Activated T-helper 2 cell treated with anti-CD3 and anti-CD28 coated beads, Interferon-gamma antibody, Interleukin-2, Interleukin-4, amounts not matched to agents 10 μg/mL and 5 μg/mL and 100 μg/mL, durations not matched to agents 14 hours and 24 hours and 36 hours (primary cell): ENCODE data around the gene GUCY2C. TPM values are rescaled to one million over a fixed set of nuclear protein-coding genes. Genes with fewer than 3 reads are reported as not detected.

ENCODE experiments used
- DNase-seq: peaks from one replicate; pipeline ENCODE4 v3.0.0; 2021; ENCODE audit warnings: low spot score
- H3K27ac Mint-ChIP-seq: one replicate; pipeline ENCODE4 v1.8.0; 2021; ENCODE audit warnings: mixed read lengths
- H3K27me3 Mint-ChIP-seq: one replicate; pipeline ENCODE4 v1.8.0; 2021; ENCODE audit warnings: low read depth, mixed read lengths
- H3K36me3 Mint-ChIP-seq: one replicate; pipeline ENCODE4 v1.8.0; 2021; ENCODE audit warnings: low read depth, mixed read lengths
- H3K4me1 Mint-ChIP-seq: one replicate; pipeline ENCODE4 v1.8.0; 2021; ENCODE audit warnings: low read depth, mixed read lengths
- H3K4me3 Mint-ChIP-seq: one replicate; pipeline ENCODE4 v1.8.0; 2021; ENCODE audit warnings: low read depth, mild to moderate bottlenecking, moderate library complexity, mixed read lengths
- H3K9me3 Mint-ChIP-seq: one replicate; pipeline ENCODE4 v1.8.0; 2021; ENCODE audit warnings: mixed read lengths
- intact Hi-C: fragments of 100-400 bp; cut with micrococcal nuclease; formaldehyde crosslinking; loops from one replicate; pipeline ENCODE4 v1.15.1; 2023
- total RNA-seq: library from RNA; stranded (reverse); gene quantifications from 2 replicates; pipeline ENCODE4 v1.2.3, GENCODE V29; 2022

GUCY2C gene
- total RNA-seq, 1 donor from 2014 or later, result not detected

DNA sequence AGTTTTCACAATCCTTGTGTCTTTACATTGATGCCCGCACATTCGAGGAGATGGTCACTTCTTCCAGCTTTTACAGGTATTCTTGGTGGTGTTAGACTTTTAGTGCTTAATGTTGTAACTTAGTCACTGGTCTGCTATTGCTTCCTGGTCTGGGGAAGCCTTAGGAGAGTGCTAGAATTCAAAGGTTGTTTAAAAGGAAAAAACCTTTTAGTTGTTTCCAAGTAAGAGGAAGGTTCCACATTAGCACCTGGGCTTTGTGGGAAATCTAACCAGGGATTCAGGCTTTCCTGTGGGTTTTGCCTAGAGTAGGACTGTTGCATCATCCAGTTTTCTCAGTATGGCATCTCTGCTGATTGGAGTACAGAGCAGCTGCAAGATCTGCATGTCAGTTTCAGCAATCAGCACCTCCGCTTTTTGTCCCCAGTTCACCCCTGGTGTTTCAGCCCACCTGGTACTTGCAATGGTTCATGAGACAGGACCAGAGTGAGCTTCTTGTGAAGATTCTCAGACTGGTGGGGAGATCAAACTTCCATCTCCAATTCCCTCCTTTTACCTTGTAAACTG lies 84.7 kb downstream of the GUCY2C start:
- Mint-ChIP-seq H3K4me3 (no peak overlapping the region), H3K27ac (no peak overlapping the region), H3K27me3 (no peaks in the 10 kb centered on the region), H3K36me3 (no peaks in the 10 kb centered on the region), H3K9me3 (peaks cover 41% of the 10 kb centered on the region), H3K4me1 (peaks cover 12% of the 10 kb centered on the region)
- DNase-seq, result no peak
- intact Hi-C loops, result no loop called here

DNA sequence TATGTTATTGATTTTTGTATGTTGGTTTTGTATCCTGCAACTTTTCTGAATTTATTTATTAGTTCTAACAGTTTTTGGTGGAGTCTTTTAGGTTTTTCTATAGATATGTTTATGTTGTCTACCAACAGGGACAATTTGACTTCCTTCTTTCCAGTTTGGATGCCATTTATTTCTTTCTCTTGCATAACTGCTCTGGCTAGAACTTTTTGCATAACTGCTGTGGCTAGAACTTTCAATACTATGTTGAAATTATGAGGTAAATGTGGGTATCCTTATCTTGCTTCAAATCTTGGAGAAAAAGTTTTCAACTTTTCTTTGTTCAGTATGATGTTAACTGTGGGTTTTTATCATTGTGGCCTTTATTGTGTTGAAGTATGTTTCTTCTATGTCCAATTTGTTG lies 88.8 kb downstream of the GUCY2C start:
- H3K27me3 Mint-ChIP-seq, result no peaks in the 10 kb centered on the region
- H3K4me1 Mint-ChIP-seq, result no peaks in the 10 kb centered on the region
- no peak overlapping the region for H3K27ac Mint-ChIP-seq
- no peaks in the 10 kb centered on the region for H3K36me3 Mint-ChIP-seq
- H3K9me3 Mint-ChIP-seq, result peaks cover 66% of the 10 kb centered on the region
- H3K4me3 Mint-ChIP-seq, result no peak overlapping the region
- DNase-seq, result no peak
- intact Hi-C loops, result no loop called here

GRCh38 chr12:14605401-14605989 lies 90.9 kb downstream of the GUCY2C start:
- DNase-seq, result no peak
- intact Hi-C loops, result no loop called here
- no peak overlapping the region for H3K27ac Mint-ChIP-seq
- H3K4me3 Mint-ChIP-seq, result no peak overlapping the region
- H3K36me3 Mint-ChIP-seq, result no peaks in the 10 kb centered on the region
- H3K27me3 Mint-ChIP-seq, result no peaks in the 10 kb centered on the region
- H3K4me1 Mint-ChIP-seq, result no peaks in the 10 kb centered on the region
- H3K9me3 Mint-ChIP-seq, result peaks cover 56% of the 10 kb centered on the region

- Mint-ChIP-seq H3K9me3 (peaks cover 27% of the 10 kb centered on the region), H3K4me1 (no peaks in the 10 kb centered on the region), H3K27me3 (peaks cover 1% of the 10 kb centered on the region), H3K36me3 (no peaks in the 10 kb centered on the region), H3K27ac (no peak overlapping the region), H3K4me3 (no peak overlapping the region)
- no peak for DNase-seq
- intact Hi-C loops, result no loop called here
Measured at GRCh38 chr12:14601692-14602478, 94.5 kb downstream of the GUCY2C start.

DNA sequence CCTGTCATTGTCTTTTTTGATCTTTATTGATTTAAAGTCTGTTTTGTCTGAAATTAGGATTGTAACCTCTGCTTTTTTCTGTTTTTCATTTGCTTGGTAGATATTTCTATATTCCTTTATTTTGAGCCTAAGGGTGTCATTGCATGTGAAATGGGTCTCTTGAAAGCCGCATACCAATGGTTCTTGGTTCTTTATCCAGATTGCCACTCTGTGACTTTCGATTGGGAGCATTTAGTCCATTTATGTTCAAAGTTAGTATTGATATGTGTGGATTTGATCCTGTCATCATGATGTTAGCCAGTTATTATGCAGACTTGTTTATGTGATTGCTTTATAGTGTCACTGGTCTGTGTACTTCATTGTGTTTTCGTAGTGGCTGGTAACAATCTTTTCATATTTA lies 98.9 kb downstream of the GUCY2C start:
- H3K36me3 Mint-ChIP-seq, result no peaks in the 10 kb centered on the region
- no peak for DNase-seq
- intact Hi-C loops, result no loop called here
- no peak overlapping the region for H3K4me3 Mint-ChIP-seq
- H3K9me3 Mint-ChIP-seq, result no peaks in the 10 kb centered on the region
- H3K27ac Mint-ChIP-seq, result no peak overlapping the region
- no peaks in the 10 kb centered on the region for H3K4me1 Mint-ChIP-seq
- peaks cover 8% of the 10 kb centered on the region for H3K27me3 Mint-ChIP-seq

DNA sequence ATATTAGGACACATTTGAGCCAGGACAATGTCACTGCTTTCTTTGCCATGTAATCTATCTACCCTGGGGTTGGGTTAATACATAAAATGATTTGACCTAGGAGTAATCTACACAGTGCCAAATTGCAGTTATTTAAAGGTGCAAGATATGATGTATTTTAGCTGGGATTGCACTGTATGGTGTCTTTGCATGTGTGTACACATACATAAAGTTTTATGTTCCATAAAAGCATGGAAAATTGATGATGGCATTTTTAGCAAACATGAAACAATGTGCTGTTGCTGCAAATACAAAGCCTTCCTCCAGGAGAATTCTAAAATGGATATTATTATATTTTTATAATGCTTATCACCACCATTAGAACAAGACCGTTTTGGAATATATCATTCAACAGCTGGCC lies 104.7 kb downstream of the GUCY2C start:
- no peaks in the 10 kb centered on the region for H3K4me1 Mint-ChIP-seq
- H3K27ac Mint-ChIP-seq, result no peak overlapping the region
- H3K9me3 Mint-ChIP-seq, result no peaks in the 10 kb centered on the region
- no peak overlapping the region for H3K4me3 Mint-ChIP-seq
- DNase-seq, result no peak
- intact Hi-C loops, result no loop called here
- no peaks in the 10 kb centered on the region for H3K36me3 Mint-ChIP-seq
- peaks cover 6% of the 10 kb centered on the region for H3K27me3 Mint-ChIP-seq

DNA sequence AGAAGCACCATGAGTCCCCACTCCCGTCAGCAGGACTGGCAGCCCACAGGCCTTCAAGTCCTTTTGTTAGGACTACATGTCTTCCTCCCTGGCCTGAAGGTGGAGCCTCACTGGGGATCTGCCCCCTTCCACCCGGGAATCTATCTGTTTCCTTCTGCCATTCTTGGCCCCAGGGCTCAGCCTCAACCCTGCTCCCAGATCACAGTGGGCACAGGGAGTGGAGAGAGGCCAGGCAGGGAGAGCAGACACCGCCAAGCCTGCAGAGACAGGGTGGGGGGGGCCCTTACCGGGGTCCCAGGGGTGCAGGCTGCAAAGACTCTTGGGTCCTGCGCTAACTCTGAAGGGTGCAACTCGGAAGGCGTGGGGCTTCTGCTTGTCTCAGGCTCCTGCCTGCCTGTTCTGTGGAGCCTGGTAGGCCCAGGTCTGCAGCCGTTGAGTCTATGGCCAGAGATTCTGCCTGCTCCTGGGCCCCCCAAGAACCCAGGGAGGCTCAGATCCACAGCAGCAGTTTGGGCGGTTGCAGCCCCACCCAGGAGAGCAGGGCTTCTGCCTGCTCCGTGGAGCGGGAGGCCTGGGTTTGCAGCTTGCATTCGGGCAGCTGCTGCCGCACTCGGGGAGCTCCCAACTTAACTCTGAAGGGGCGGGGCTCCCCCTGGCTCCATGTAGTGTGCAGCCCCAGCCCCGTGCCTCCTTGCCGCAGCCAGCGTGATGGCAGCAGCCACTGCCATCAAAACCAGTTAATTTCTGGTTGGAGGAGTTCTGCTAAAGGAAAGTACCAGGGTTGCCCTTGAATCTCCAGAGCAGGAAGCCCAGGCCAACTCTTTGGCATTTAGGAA lies 107.0 kb downstream of the GUCY2C start:
- no peaks in the 10 kb centered on the region for H3K9me3 Mint-ChIP-seq
- no peak overlapping the region for H3K4me3 Mint-ChIP-seq
- peaks cover 3% of the 10 kb centered on the region for H3K27me3 Mint-ChIP-seq
- no peaks in the 10 kb centered on the region for H3K4me1 Mint-ChIP-seq
- no peak for DNase-seq
- H3K36me3 Mint-ChIP-seq, result no peaks in the 10 kb centered on the region
- intact Hi-C loops, result no loop called here
- H3K27ac Mint-ChIP-seq, result no peak overlapping the region

- Mint-ChIP-seq H3K36me3 (no peaks in the 10 kb centered on the region), H3K4me1 (no peaks in the 10 kb centered on the region), H3K27ac (no peak overlapping the region), H3K4me3 (no peak overlapping the region), H3K9me3 (no peaks in the 10 kb centered on the region), H3K27me3 (no peaks in the 10 kb centered on the region)
- intact Hi-C loops, result no loop called here
- no peak for DNase-seq
Measured at GRCh38 chr12:14588571-14588970, 107.8 kb downstream of the GUCY2C start.

DNA sequence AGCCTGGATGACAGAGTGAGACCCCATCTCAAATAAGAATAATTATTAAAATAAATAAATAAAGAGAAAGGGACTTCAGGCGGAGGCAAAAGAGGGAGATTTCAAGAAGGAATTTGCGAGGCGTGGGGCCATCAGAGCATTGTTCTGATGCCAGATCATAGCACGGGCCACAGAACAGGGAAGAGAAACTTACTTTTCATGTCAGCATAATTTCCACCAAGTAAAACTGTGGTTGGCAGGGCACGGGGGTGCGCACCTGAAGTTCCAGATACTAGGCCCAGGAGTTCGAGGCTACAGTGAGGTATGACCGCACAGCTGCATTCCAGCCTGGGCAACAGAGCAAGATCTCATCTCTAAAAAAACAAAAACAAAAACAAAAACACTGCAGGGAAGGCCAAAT lies 117.8 kb downstream of the GUCY2C start:
- Mint-ChIP-seq H3K9me3 (no peaks in the 10 kb centered on the region), H3K4me1 (peaks cover 6% of the 10 kb centered on the region), H3K27me3 (peaks cover 29% of the 10 kb centered on the region), H3K4me3 (no peak overlapping the region), H3K36me3 (no peaks in the 10 kb centered on the region), H3K27ac (no peak overlapping the region)
- no peak for DNase-seq
- intact Hi-C loops, result no loop called here

- no peaks in the 10 kb centered on the region for H3K36me3 Mint-ChIP-seq
- DNase-seq, result no peak
- H3K4me1 Mint-ChIP-seq, result peaks cover 6% of the 10 kb centered on the region
Measured at GRCh38 chr12:14577344-14577743, 119.1 kb downstream of the GUCY2C start.

GRCh38 chr12:14576896-14577295 lies 119.5 kb downstream of the GUCY2C start:
- peaks cover 31% of the 10 kb centered on the region for H3K27me3 Mint-ChIP-seq
- no peaks in the 10 kb centered on the region for H3K36me3 Mint-ChIP-seq
- no peaks in the 10 kb centered on the region for H3K9me3 Mint-ChIP-seq
- no peak for DNase-seq
- intact Hi-C loops, result no loop called here
- H3K4me3 Mint-ChIP-seq, result no peak overlapping the region
- H3K4me1 Mint-ChIP-seq, result peaks cover 6% of the 10 kb centered on the region
- H3K27ac Mint-ChIP-seq, result no peak overlapping the region

More at GRCh38 chr12:14577344-14577743, 119.1 kb downstream of the GUCY2C start:
- intact Hi-C loops, result no loop called here
- H3K9me3 Mint-ChIP-seq, result no peaks in the 10 kb centered on the region
- no peak overlapping the region for H3K4me3 Mint-ChIP-seq
- no peak overlapping the region for H3K27ac Mint-ChIP-seq
- H3K27me3 Mint-ChIP-seq, result peaks cover 31% of the 10 kb centered on the region

DNA sequence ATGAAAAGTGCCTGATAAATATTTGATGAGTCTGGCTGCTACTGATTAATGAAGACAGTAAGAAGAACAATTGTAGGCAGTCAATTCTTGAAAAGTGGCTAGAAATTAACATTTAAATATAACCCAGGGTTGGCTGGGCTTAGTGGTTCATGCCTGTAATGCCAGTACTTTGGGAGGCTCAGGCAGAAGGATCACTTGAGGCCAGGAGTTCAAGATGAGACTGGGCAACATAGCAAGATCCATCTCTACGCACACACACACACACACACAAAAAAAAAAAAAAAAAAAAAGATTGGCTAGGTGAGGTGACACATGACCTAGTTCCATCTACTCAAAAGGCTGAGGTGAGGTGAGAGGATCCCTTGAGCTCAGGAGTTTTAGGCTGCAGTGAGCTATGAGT lies 120.8 kb downstream of the GUCY2C start:
- intact Hi-C loops, result no loop called here
- peaks cover 6% of the 10 kb centered on the region for H3K4me1 Mint-ChIP-seq
- H3K9me3 Mint-ChIP-seq, result no peaks in the 10 kb centered on the region
- peaks cover 36% of the 10 kb centered on the region for H3K27me3 Mint-ChIP-seq
- no peak overlapping the region for H3K27ac Mint-ChIP-seq
- no peak overlapping the region for H3K4me3 Mint-ChIP-seq
- H3K36me3 Mint-ChIP-seq, result no peaks in the 10 kb centered on the region
- no peak for DNase-seq

GRCh38 chr12:14573118-14573517 lies 123.3 kb downstream of the GUCY2C start:
- peaks cover 6% of the 10 kb centered on the region for H3K4me1 Mint-ChIP-seq
- H3K27ac Mint-ChIP-seq, result no peak overlapping the region
- H3K9me3 Mint-ChIP-seq, result no peaks in the 10 kb centered on the region

More at GRCh38 chr12:14573118-14573517, 123.3 kb downstream of the GUCY2C start:
- H3K36me3 Mint-ChIP-seq, result no peaks in the 10 kb centered on the region
- peaks cover 45% of the 10 kb centered on the region for H3K27me3 Mint-ChIP-seq
- intact Hi-C loops, result no loop called here
- DNase-seq, result no peak
- no peak overlapping the region for H3K4me3 Mint-ChIP-seq
